ENCODE results near the gene FAM180B.
"Not testable (repeated sequence)": the region's sequence is repeated elsewhere in the genome, so short reads cannot be mapped to it uniquely, and the experiment has no call there.

The FAM180B gene, protein sequence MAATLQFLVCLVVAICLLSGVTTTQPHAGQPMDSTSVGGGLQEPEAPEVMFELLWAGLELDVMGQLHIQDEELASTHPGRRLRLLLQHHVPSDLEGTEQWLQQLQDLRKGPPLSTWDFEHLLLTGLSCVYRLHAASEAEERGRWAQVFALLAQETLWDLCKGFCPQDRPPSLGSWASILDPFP

GRCh38 chr11:47586098-47586855 lies at the start of gene FAM180B:
Gene FAM180B (plus strand): TSS chr11:47586678. CDS start chr11:47586769, 91 bp downstream.
- DNase-seq (ENCODE audit: low read depth) = no peak

GRCh38 chr11:47536915-47537314 lies 49.6 kb upstream of the FAM180B start:
- no peak for DNase-seq (ENCODE audit: low read depth)

DNA sequence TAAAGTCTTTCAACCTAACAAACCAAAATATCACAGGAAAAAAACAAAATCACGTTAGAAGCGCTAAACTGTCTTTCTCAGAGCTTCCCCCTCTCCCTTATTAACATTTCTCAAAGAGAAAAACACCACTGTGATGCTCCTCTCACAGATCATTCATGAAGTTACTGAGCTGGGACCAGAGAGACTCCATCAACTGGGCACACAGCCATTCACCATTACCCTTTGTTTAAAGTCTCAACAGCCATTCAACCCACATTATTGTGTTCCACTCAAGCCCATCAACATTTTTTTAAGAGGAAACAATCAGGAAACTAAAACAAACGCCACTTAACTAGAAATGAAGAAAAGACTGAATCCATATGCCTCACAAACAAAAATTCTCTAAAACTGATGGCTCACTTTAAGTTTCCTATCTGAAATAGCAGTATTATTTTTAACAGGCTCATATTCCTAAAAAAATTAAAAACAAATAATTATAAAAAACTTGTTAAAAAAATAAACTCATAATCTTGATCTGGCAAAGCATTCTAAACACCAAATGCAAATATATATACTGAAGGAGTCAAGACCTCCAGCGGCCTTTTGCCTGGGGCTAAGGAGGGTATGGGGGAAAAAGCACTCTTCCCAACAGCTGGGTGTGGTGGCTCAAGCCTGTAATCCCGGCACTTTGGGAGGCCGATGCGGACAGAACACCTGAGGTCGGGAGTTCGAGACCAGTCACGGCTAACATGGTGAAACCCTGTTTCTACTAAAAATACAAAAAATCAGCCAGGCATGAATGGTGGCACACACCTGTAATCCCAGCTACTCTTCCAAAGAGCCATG lies 47.5 kb upstream of the FAM180B start:
- DNase-seq (ENCODE audit: low read depth) = no peak

DNA sequence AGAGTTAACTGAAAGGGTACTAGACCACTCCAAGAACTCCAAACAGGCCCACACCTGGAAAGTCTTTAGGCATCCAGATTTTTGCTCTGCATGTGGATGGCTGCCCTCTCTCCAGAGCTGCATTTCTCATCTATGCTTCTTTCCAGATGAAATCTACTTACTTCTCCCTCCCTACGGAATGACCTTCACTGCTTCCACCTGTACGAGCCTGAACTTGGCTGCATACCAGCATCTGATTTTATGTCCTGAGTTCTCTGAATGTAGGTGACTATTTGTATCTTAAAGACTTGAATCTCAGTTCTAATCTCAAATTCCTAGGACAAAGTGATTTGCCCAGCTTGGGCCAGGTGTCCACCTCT lies 46.8 kb upstream of the FAM180B start:
- no peak for DNase-seq (ENCODE audit: low read depth)

DNA sequence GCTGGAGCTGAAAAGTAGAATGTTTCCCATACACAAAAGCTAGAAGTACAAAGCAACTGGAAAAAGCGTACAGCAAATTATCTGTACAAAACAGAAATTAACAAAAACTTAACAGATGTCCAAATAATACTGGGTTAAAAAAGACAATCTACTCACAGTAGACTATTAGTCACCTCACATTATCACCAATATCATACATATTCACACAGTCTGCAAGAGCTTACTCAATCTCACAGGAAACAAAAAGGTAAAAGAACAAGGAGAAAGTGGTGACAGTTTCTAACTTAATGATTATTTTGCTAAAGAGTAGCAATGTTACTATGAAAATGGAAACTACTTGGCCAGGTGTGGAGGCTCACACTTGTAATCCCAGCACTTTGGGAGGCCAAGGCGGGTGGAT lies 45.4 kb upstream of the FAM180B start:
- DNase-seq (ENCODE audit: low read depth) = no peak

DNA sequence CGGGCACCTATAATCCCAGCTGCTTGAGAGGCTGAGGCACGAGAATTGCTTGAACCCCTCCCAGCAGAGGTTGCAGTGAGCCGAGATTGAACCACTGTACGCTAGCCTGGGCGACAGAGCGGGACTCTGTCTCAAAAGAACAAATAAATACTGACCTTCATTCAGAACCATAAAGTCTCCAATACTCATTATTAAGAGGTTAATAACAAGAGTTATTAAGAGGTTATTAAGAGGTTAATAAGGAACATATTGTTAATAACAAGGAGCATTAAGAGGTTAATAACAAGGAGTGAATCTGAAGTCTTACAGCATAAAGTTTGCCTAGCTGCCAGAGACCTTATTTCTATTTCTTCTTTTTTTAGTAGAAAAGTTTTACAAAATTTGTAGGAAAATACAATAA lies 41.2 kb upstream of the FAM180B start:
- DNase-seq (ENCODE audit: low read depth) = no peak

- not testable (repeated sequence) for DNase-seq (ENCODE audit: low read depth)
These were observed 40.2 kb upstream of the FAM180B start for GRCh38 chr11:47546274-47546673.

DNA sequence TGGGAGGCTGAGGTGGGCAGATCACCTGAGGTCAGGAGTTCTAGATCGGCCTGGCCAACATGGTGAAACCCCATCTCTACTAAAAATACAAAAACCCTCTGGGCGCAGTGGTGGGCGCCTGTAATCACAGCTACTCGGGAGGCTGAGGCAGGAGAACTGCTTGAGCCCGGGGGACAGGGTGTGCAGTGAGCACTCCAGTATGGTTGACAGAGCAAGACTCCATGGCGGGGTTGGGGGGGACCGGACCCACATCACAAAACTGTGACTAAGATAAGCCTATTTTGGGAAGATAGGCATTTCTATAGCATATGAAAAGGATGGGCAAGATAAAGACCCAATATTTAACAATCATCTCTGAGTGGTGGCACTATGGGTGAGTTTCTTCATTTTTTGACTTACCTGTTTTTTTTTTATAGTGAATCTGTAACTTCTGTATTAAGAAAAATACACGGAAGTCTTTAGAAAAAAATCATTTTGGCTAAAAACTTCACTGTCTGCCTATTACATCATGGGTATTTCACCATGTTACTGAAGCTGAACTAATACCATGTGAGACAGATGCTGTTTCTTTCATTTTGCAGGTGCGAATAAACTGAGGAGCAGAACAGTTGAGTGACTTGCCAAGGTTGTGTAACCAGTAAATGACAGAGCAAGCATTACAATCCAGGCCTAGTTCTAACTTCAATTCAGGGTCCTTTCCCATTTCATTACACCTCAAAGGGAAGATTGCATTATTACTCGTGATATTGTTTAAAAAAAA lies 36.0 kb upstream of the FAM180B start:
- DNase-seq (ENCODE audit: low read depth) = no peak

DNA sequence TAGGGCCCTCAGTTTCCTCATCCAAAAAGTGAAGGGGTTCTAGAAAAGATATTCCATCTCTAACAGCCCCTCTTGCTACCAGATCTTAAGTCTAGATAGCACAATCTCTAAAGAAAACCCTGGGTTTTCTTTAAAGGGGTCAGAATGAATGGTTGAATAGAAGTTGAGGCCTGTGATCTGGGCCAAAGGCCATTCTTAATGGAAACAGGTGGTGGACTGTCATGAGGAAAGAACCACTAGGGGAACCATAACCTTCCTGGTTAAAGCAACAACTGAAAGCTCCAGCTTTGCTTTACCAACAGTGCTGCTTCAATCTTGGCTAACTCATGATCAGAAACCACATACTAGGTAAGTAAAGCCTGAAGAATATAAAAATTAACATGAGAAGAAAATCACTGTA lies 35.4 kb upstream of the FAM180B start:
- DNase-seq (ENCODE audit: low read depth) = no peak

DNA sequence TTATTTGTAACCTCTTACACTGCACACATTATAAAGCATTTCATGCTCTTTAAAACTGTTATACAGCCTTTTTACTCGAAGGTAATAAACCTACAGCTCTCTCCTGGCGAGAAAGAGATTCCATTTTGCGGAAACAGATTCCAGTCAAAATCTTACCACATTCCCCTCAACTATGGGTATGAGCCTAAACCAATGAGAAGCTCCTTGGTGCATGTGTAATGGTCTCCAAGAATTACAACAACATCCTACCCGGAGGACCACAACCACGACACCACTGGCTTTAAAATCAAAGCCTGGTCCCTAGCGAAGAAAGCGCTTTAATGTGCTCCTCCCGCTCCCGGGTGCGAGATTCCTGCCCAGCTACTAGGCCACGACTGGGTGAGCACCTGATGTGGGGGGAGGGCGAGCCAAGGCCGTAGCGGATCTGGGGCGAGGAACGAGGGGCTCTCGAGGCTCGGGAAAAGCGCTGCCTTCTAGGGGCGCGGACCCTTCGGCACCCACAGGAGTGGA lies 34.4 kb upstream of the FAM180B start:
- DNase-seq (ENCODE audit: low read depth) = no peak

GRCh38 chr11:47552566-47553405 lies 33.7 kb upstream of the FAM180B start, which contains the start of gene CELF1:
Gene CELF1 (minus strand): TSS chr11:47553132. CDS start chr11:47499523, 53,609 bp downstream.
- peak; percentile 77 for DNase-seq (ENCODE audit: low read depth)

- no peak for DNase-seq (ENCODE audit: low read depth)
These were observed 33.1 kb upstream of the FAM180B start for GRCh38 chr11:47553406-47553743.

DNA sequence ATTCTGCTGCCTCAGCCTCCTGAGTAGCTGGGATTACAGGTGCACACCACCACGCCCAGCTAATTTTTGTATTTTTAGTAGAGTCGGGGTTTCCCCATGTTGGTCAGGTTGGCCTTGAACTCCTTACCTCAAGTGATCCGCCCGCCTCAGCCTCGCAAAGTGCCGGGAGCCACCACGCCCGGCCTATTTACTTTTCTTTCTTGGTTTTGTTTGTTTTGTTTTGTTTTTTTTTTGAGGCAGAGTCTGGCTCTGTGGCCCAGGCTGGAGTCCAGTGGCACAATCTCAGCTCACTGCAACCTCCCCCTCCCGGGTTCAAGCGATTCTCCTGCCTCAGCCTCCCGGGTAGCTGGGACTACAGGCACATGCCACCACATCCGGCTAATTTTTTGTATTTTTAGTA lies 29.5 kb upstream of the FAM180B start:
- DNase-seq (ENCODE audit: low read depth) = not testable (repeated sequence)

DNA sequence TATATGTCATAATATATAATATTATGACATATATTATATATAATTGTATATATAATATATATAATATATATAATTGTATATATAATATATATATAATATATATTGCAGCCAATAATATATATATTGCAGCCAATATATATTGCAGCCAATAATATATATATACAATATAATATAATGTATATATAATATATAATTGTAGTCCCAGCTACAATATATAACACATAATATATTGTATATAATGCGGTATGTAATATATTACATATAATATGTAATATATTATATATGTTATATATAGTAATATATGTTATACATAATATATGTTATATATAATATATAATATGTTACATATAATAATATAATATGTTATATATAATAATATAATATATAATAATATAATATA lies 27.8 kb upstream of the FAM180B start:
- no peak for DNase-seq (ENCODE audit: low read depth)

GRCh38 chr11:47560426-47560825 lies 26.1 kb upstream of the FAM180B start:
- no peak for DNase-seq (ENCODE audit: low read depth)

- DNase-seq (ENCODE audit: low read depth) = not testable (repeated sequence)
These were observed 24.1 kb upstream of the FAM180B start for GRCh38 chr11:47562393-47562792.

DNA sequence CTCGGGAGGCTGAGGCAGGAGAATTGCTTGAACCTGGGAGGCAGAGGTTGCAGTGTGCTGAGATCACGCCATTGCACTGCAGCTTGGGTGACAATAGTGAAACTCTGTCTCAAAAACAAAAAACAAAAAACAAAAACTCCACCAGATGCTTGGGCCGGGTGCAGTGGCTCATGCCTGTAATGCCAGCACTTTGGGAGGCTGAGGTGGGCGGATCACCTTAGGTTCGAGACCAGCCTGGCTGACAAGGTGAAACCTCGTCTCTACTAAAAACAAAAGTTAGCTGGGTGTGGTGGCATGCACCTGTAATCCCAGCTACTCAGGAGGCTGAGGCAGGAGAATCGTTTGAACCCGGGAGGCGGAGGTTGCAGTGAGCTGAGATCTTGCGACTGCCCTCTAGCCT lies 22.1 kb upstream of the FAM180B start:
- DNase-seq (ENCODE audit: low read depth) = not testable (repeated sequence)

DNA sequence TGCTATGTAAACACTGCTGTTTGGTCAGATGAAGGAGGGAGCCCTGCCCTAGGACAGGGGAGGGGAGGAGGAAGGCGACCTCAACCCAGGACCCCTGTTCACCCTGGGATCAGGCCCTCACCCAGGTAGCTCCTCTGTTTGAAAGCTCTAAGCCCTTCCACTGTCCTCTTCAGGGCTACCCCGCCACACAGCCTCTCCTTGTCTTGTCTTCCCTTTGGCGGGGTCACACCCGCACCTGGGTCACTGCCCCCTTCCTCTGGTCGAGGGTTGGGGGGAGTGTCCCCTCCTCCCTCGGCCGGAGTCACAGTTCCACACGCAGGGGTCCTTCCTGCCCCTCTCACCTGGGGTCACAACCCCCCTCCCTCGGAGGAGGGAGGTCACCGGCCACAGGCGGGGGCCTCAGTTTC lies 21.5 kb upstream of the FAM180B start:
- no peak for DNase-seq (ENCODE audit: low read depth)

DNA sequence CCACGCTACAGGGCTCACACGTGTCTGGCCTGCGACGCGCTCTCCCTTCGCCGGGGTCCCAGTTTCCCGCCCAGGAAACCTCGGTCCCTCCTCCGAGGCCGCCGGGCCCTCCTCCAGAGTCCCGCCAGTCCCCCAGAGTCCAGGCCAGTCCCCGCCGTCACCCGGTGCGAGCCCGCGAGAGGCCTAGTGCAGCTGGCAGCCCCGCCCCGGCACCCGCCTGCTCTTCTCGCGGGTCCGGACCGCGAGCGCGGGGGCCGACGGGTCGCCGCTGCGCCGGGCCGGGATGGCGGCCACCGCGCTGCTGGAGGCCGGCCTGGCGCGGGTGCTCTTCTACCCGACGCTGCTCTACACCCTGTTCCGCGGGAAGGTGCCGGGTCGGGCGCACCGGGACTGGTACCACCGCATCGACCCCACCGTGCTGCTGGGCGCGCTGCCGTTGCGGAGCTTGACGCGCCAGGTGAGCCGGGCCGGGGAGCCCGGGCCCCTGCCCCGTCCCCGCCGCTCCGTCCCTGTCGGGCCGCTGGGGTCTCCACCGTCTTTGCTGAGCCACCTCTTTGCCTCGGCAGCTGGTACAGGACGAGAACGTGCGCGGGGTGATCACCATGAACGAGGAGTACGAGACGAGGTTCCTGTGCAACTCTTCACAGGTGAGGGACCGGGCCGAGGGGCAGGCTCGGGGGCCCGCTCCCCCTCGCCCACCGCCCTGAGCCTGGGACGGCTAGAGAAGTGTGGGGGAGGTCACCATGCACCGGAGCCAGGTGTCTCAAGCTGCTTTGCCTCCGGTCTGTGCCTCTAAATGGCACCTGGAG lies 20.9 kb upstream of the FAM180B start, which contains the start of gene PTPMT1:
TSS of gene PTPMT1 (plus strand) at position 260 of the 809 bp plus-strand sequence. CDS start at position 284, 24 bp downstream.
- no peak for DNase-seq (ENCODE audit: low read depth)

- DNase-seq (ENCODE audit: low read depth) = no peak
These were observed 20.3 kb upstream of the FAM180B start for GRCh38 chr11:47566149-47566698.

Measured in HS-27A (cell line).